ENCODE data around the gene NSMCE3. TPM values are rescaled to one million over a fixed set of nuclear protein-coding genes. Genes with fewer than 3 reads are reported as not detected.

Gene NSMCE3
- total and polyA plus RNA-seq, 5 donors from 2014 or later: 32.3 to 43.0 (median 37.6) TPM

DNA sequence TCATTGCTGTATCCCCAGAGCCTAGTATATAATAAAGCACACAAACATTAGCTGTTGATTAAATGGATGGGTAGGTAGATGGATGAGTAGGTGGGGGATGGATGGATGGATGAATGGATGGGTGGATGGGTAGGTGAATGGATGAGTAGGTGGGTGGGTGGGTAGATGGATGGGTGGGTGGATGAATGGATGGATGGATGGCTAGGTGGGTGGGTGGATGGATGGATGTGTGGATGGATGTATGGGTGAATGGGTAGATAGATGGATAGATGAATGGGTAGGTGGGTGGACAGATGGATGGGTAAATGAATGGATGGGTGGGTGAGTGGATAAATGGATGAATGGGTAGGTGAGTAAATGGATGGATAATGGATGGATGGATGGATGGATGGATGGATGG, 30.2 kb upstream of the NSMCE3 start:
- no peaks in the 10 kb centered on the region for H3K27me3 ChIP-seq (ENCODE audit: control insufficient read depth, insufficient read depth, low read length)
- no peaks in the 10 kb centered on the region for H3K4me1 ChIP-seq (ENCODE audit: control insufficient read depth, insufficient read depth, low read length, poor library complexity, severe bottlenecking)
- H3K9me3 ChIP-seq (ENCODE audit: control insufficient read depth in 2 of 2, low read length in 2 of 2): no peaks in the 10 kb centered on the region
- no peak overlapping the region for H3K27ac ChIP-seq (ENCODE audit: insufficient read depth, low read length, poor library complexity, severe bottlenecking)
- H3K36me3 Mint-ChIP-seq: no peaks in the 10 kb centered on the region
- H3K4me3 Mint-ChIP-seq: no peak overlapping the region
- H3K9me3 Mint-ChIP-seq: peaks cover 0 to 5% (median 1%) of the 10 kb centered on the region in 7 donors
- no peaks in the 10 kb centered on the region for H3K36me3 ChIP-seq (ENCODE audit: control insufficient read depth, insufficient read depth, low read length)
- H3K4me3 ChIP-seq (ENCODE audit: low read depth, low read length): no peak overlapping the region
- ATAC-seq (ENCODE audit: low read depth in 2 of 2): no peak
- H3K27me3 Mint-ChIP-seq: peaks cover 5% of the 10 kb centered on the region
- H3K4me1 Mint-ChIP-seq: no peaks in the 10 kb centered on the region
- no peak overlapping the region for H3K27ac Mint-ChIP-seq
- no peak for DNase-seq

DNA sequence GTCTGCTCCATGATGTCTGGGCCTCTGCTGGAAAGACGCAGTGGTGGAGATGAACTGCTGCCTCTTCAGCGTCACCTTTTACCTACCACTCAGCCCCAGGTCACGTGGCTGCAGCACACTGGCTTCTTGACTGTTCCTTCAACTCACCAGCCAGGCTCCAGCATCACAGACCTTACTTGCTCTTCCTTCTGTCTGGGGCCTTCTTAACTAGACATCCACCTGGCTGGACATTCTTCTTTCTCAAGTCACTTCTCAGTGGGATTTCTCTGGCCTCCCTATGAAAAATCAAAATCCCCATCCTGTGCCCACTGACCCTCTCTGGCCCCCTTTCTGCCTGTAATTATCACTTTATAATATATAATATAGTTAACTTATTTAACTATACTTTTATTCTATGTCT, 29.7 kb upstream of the NSMCE3 start:
- no peaks in the 10 kb centered on the region for H3K9me3 ChIP-seq (ENCODE audit: control insufficient read depth in 2 of 2, low read length in 2 of 2)
- peaks cover 5% of the 10 kb centered on the region for H3K27me3 Mint-ChIP-seq
- ATAC-seq (ENCODE audit: low read depth in 2 of 2): no peak

GRCh38 chr15:29294732-29295325, 25.2 kb upstream of the NSMCE3 start:
- no peaks in the 10 kb centered on the region for H3K4me1 ChIP-seq (ENCODE audit: control insufficient read depth, insufficient read depth, low read length, poor library complexity, severe bottlenecking)
- no peaks in the 10 kb centered on the region for H3K9me3 ChIP-seq (ENCODE audit: control insufficient read depth in 2 of 2, low read length in 2 of 2)
- DNase-seq: no peak
- H3K4me1 Mint-ChIP-seq: no peaks in the 10 kb centered on the region
- H3K4me3 Mint-ChIP-seq: no peak overlapping the region
- H3K27ac ChIP-seq (ENCODE audit: insufficient read depth, low read length, poor library complexity, severe bottlenecking): no peak overlapping the region
- no peak overlapping the region for H3K27ac Mint-ChIP-seq
- peaks cover 0 to 5% (median 1%) of the 10 kb centered on the region in 7 donors for H3K9me3 Mint-ChIP-seq
- no peaks in the 10 kb centered on the region for H3K36me3 ChIP-seq (ENCODE audit: control insufficient read depth, insufficient read depth, low read length)
- peaks cover 5% of the 10 kb centered on the region for H3K27me3 Mint-ChIP-seq
- no peaks in the 10 kb centered on the region for H3K36me3 Mint-ChIP-seq
- no peak for ATAC-seq (ENCODE audit: low read depth in 2 of 2)
- no peak overlapping the region for H3K4me3 ChIP-seq (ENCODE audit: low read depth, low read length)
- H3K27me3 ChIP-seq (ENCODE audit: control insufficient read depth, insufficient read depth, low read length): no peaks in the 10 kb centered on the region

More for the DNA sequence above, 29.7 kb upstream of the NSMCE3 start:
- Histone ChIP-seq H3K36me3 (ENCODE audit: control insufficient read depth, insufficient read depth, low read length) (no peaks in the 10 kb centered on the region), H3K27ac (ENCODE audit: insufficient read depth, low read length, poor library complexity, severe bottlenecking) (no peak overlapping the region), H3K4me3 (ENCODE audit: low read depth, low read length) (no peak overlapping the region), H3K27me3 (ENCODE audit: control insufficient read depth, insufficient read depth, low read length) (no peaks in the 10 kb centered on the region), H3K4me1 (ENCODE audit: control insufficient read depth, insufficient read depth, low read length, poor library complexity, severe bottlenecking) (no peaks in the 10 kb centered on the region)
- Mint-ChIP-seq H3K4me1 (no peaks in the 10 kb centered on the region), H3K4me3 (no peak overlapping the region), H3K9me3 (peaks cover 0 to 5% (median 1%) of the 10 kb centered on the region in 7 donors), H3K36me3 (no peaks in the 10 kb centered on the region), H3K27ac (no peak overlapping the region)
- no peak for DNase-seq

- H3K4me3 Mint-ChIP-seq: no peak overlapping the region
- Histone ChIP-seq H3K27ac (ENCODE audit: insufficient read depth, low read length, poor library complexity, severe bottlenecking) (no peak overlapping the region), H3K9me3 (ENCODE audit: control insufficient read depth in 2 of 2, low read length in 2 of 2) (no peaks in the 10 kb centered on the region), H3K36me3 (ENCODE audit: control insufficient read depth, insufficient read depth, low read length) (no peaks in the 10 kb centered on the region), H3K4me3 (ENCODE audit: low read depth, low read length) (no peak overlapping the region), H3K27me3 (ENCODE audit: control insufficient read depth, insufficient read depth, low read length) (no peaks in the 10 kb centered on the region), H3K4me1 (ENCODE audit: control insufficient read depth, insufficient read depth, low read length, poor library complexity, severe bottlenecking) (no peaks in the 10 kb centered on the region)
- H3K9me3 Mint-ChIP-seq: peaks cover 0 to 3% (median 0%) of the 10 kb centered on the region in 7 donors
- peaks cover 8% of the 10 kb centered on the region for H3K27me3 Mint-ChIP-seq
- no peaks in the 10 kb centered on the region for H3K36me3 Mint-ChIP-seq
- no peaks in the 10 kb centered on the region for H3K4me1 Mint-ChIP-seq
- H3K27ac Mint-ChIP-seq: no peak overlapping the region
- no peak for ATAC-seq (ENCODE audit: low read depth in 2 of 2)
- no peak for DNase-seq
Measured at GRCh38 chr15:29291067-29291845, 21.6 kb upstream of the NSMCE3 start.

DNA sequence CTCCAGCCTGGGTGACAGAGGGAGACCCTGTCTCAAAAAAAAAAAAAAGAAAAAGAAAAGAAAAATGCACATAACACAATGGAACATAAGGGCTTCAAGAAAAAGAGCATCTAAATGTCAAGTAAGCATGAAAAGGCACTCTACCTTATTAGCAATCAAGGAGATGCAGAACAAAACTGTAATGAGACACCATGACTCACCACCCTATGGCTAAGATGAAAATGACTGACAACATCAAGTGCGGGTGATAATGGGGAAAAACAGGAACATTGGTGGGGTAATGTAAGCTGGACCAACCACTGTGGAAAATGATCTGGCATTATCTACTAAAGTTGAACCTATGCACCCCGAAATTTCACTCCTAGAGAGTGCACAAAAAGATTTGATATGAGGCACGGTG, 19.6 kb upstream of the NSMCE3 start:
- no peak overlapping the region for H3K27ac ChIP-seq (ENCODE audit: insufficient read depth, low read length, poor library complexity, severe bottlenecking)
- Mint-ChIP-seq H3K4me1 (no peaks in the 10 kb centered on the region), H3K36me3 (no peaks in the 10 kb centered on the region), H3K4me3 (no peak overlapping the region), H3K27me3 (peaks cover 23% of the 10 kb centered on the region), H3K27ac (no peak overlapping the region), H3K9me3 (no peaks in the 10 kb centered on the region)
- no peak overlapping the region for H3K4me3 ChIP-seq (ENCODE audit: low read depth, low read length)
- H3K27me3 ChIP-seq (ENCODE audit: control insufficient read depth, insufficient read depth, low read length): peaks cover 9% of the 10 kb centered on the region
- no peaks in the 10 kb centered on the region for H3K36me3 ChIP-seq (ENCODE audit: control insufficient read depth, insufficient read depth, low read length)
- no peaks in the 10 kb centered on the region for H3K4me1 ChIP-seq (ENCODE audit: control insufficient read depth, insufficient read depth, low read length, poor library complexity, severe bottlenecking)
- DNase-seq (no peak), ATAC-seq (ENCODE audit: low read depth in 2 of 2) (no peak)
- H3K9me3 ChIP-seq (ENCODE audit: control insufficient read depth in 2 of 2, low read length in 2 of 2): no peaks in the 10 kb centered on the region

DNA sequence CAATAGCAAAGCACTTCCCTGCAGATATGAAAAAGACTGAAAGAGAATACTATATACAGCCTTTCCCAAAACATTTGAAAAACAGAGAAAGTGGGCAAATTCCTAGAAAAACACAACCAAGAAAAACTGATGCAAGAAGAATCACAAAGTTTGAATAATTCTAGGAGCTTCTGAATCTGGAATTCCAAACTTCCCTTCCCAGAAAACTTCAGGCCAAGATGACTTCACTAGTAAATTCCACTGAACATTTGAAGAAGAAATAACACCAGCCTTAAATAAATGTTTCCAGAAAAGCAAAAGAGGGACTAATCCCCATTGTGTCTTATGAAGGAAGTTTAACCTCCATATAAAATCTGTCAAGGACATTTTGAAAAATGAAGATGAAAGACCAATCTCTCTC, 15.8 kb upstream of the NSMCE3 start:
- peaks cover 47% of the 10 kb centered on the region for H3K27me3 Mint-ChIP-seq

DNA sequence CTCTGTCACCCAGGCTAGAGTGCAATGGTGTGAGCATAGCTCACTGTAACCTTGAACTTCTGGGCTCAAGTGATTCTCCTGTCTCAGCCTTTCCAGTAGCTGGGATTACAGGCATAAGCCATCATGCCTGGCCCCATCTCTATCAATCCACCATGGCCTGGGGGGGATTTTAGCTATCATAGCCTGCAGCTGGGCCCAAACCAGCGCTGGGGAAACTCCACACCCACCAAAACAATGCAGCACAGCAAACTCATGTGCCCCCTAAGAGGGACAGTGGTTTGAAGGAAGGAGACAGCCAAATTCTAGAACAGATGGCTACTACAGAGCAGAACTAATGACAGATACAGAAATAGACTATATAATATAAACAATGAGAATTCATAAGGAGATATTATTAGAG, 13.8 kb upstream of the NSMCE3 start:
- DNase-seq (no peak), ATAC-seq (ENCODE audit: low read depth in 2 of 2) (no peak)
- Histone ChIP-seq H3K4me1 (ENCODE audit: control insufficient read depth, insufficient read depth, low read length, poor library complexity, severe bottlenecking) (no peaks in the 10 kb centered on the region), H3K36me3 (ENCODE audit: control insufficient read depth, insufficient read depth, low read length) (no peaks in the 10 kb centered on the region), H3K27me3 (ENCODE audit: control insufficient read depth, insufficient read depth, low read length) (peaks cover 10% of the 10 kb centered on the region), H3K9me3 (ENCODE audit: control insufficient read depth in 2 of 2, low read length in 2 of 2) (peaks cover 0 to 2% of the 10 kb centered on the region in 2 experiments), H3K27ac (ENCODE audit: insufficient read depth, low read length, poor library complexity, severe bottlenecking) (no peak overlapping the region), H3K4me3 (ENCODE audit: low read depth, low read length) (no peak overlapping the region)
- peaks cover 0 to 3% (median 0%) of the 10 kb centered on the region in 7 donors for H3K9me3 Mint-ChIP-seq
- no peak overlapping the region for H3K27ac Mint-ChIP-seq
- H3K27me3 Mint-ChIP-seq: peaks cover 40% of the 10 kb centered on the region
- no peak overlapping the region for H3K4me3 Mint-ChIP-seq
- H3K36me3 Mint-ChIP-seq: no peaks in the 10 kb centered on the region
- no peaks in the 10 kb centered on the region for H3K4me1 Mint-ChIP-seq

More for the DNA sequence above, 15.8 kb upstream of the NSMCE3 start:
- Mint-ChIP-seq H3K9me3 (no peaks in the 10 kb centered on the region), H3K36me3 (no peaks in the 10 kb centered on the region), H3K4me1 (no peaks in the 10 kb centered on the region), H3K27ac (no peak overlapping the region), H3K4me3 (no peak overlapping the region)
- Histone ChIP-seq H3K36me3 (ENCODE audit: control insufficient read depth, insufficient read depth, low read length) (no peaks in the 10 kb centered on the region), H3K27ac (ENCODE audit: insufficient read depth, low read length, poor library complexity, severe bottlenecking) (no peak overlapping the region), H3K4me3 (ENCODE audit: low read depth, low read length) (no peak overlapping the region), H3K27me3 (ENCODE audit: control insufficient read depth, insufficient read depth, low read length) (peaks cover 10% of the 10 kb centered on the region), H3K4me1 (ENCODE audit: control insufficient read depth, insufficient read depth, low read length, poor library complexity, severe bottlenecking) (no peaks in the 10 kb centered on the region), H3K9me3 (ENCODE audit: control insufficient read depth in 2 of 2, low read length in 2 of 2) (peaks cover 0 to 2% of the 10 kb centered on the region in 2 experiments)
- DNase-seq (no peak), ATAC-seq (ENCODE audit: low read depth in 2 of 2) (no peak)

- H3K27ac ChIP-seq (ENCODE audit: insufficient read depth, low read length, poor library complexity, severe bottlenecking): no peak overlapping the region
- H3K9me3 ChIP-seq (ENCODE audit: control insufficient read depth in 2 of 2, low read length in 2 of 2): peaks cover 0 to 2% of the 10 kb centered on the region in 2 experiments
- Mint-ChIP-seq H3K4me3 (no peak overlapping the region), H3K36me3 (peaks cover 3% of the 10 kb centered on the region), H3K27ac (no peak overlapping the region), H3K27me3 (peaks cover 35% of the 10 kb centered on the region), H3K9me3 (peaks cover 0 to 3% (median 0%) of the 10 kb centered on the region in 7 donors), H3K4me1 (no peaks in the 10 kb centered on the region)
- H3K4me3 ChIP-seq (ENCODE audit: low read depth, low read length): no peak overlapping the region
- peaks cover 9% of the 10 kb centered on the region for H3K27me3 ChIP-seq (ENCODE audit: control insufficient read depth, insufficient read depth, low read length)
- no peak for ATAC-seq (ENCODE audit: low read depth in 2 of 2)
- H3K4me1 ChIP-seq (ENCODE audit: control insufficient read depth, insufficient read depth, low read length, poor library complexity, severe bottlenecking): no peaks in the 10 kb centered on the region
- DNase-seq: no peak
- no peaks in the 10 kb centered on the region for H3K36me3 ChIP-seq (ENCODE audit: control insufficient read depth, insufficient read depth, low read length)
Measured at GRCh38 chr15:29280514-29280913, 10.9 kb upstream of the NSMCE3 start.

Measured in CD4-positive, CD25-positive, alpha-beta regulatory T cell (primary cell).